NCI-H2029 treated with DMSO at 0.1 percent for 48 hours (cell line): ENCODE data around the gene NT5DC4.
A peak's percentile ranks its signal among the peaks of the same experiment; 100 is the strongest.

Experiments used
- DNase-seq: peaks from one replicate; lab custom pipeline; 2025; lab: John Stamatoyannopoulos, UW

The NT5DC4 gene

DNA sequence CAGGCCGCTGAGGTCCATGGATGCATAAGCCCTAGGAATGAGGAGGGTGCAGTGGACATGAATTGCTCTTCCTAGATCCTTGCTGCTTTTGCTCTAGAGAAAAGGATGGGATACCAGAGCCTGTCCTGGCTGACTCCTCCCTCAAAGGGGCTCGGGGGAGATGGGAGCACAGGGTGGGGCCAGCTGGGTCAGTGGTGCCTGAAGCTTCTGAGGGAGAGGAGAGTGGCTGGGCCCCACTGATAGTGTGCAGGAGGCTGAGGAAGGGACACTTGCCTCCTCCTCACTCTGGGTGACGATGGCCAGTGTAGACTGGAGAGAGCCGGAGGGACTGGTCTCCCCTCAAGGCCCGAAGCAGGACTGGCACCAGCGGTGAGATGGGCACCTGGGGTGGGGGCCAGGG is at the start of gene NT5DC4:
TSS of gene NT5DC4 (plus strand) at position 236 of the 400 bp plus-strand sequence. CDS start at position 296, 60 bp downstream.
- DNase-seq: no peak

DNA sequence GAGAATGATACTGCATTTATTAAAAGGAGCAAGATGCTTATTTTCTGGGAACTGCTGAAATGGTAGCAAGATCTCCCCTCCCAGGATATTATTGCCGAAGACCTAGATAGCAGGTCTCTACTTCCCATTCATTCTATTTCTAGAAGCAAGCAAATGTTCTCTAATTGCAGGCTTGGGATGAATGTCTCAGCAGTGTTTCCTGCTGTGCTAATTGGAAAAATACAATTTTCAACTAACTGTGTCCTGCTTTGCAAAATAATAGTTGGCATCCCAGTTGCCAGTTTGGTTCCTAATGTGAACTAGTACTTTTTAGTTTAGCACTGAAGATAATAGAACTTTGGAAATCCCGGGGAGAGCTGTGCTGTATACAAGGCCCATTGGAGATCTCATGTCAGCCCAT is 49.0 kb upstream of the NT5DC4 start:
- DNase-seq: no peak

DNA sequence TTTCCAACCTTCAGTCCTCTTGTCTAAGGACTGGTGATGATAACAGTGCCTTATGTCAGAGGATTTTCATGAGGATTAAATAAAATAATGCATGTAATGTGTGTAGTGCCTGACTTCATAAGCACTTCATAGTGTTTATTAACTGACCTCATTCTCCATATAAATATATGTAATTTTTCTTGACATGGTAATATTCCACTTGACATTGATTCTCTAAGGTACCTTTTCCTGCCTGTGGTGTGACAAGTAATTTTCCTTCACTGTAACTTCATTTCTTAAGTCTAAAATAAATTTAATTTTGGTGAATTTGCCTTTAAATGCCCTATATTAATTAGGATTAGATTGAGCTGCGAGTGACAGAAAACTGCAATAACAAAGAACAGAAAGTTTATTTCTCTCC is 47.8 kb upstream of the NT5DC4 start:
- DNase-seq: no peak

DNA sequence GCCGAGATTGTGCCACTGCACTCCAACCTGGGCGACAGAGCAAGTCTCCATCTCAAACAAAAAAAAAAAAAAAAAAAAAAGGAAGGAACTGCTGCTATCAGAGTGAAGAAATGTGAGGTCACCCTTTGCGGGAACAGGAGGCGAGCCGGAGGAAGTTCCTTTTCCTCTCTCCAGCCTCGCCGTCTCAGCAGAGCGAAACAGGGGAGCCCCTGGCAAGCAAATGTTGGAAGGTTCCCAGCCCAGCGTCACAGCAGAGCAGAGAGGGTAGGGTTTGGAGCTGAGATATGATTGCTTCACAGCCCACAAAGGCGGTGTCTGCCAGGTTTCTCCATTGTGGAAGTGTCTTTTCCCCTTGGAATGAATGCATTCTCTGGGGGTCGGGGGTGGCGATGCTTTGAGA is 46.6 kb upstream of the NT5DC4 start:
- DNase-seq: no peak

DNA sequence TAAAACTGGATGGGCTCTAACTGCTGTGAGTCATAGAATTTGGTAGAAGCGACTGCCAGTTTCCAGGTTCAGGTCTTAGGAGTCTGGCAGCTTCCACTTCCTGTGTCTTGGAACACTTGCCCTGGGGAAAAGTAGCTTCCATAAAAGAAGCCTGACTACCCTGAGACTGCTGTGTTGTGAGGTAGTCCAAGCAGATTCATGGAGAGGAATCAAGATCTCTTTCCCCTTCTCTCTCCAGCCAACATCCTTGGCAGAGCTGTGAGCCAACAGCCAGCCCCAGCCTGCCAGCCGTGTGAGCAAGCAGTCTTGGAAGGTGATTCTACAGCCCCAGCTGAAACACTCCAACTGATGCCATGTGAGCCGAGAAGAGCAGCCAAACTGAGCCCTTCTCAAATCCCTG is 41.3 kb upstream of the NT5DC4 start:
- DNase-seq: no peak

DNA sequence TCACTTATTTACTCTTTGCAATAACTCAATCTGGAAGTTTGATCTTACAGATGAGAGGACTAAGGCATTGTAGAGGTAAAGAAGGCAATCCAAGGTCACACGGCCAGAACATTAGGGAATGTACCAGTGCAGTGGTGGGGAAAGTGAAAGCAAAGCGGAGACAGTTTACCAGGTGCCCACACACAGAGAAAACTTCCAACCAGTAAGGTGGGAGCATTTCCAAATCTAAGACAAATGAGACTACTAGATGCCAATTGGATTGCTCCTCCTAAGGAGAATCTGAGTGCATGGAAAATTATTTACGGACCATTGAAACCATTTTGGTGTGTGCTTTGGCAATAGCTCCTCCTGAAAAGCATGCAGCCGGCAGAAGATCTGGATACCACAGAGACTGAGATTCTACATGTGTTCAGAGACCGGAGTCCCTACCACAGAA is 40.1 kb upstream of the NT5DC4 start:
- no peak for DNase-seq

DNA sequence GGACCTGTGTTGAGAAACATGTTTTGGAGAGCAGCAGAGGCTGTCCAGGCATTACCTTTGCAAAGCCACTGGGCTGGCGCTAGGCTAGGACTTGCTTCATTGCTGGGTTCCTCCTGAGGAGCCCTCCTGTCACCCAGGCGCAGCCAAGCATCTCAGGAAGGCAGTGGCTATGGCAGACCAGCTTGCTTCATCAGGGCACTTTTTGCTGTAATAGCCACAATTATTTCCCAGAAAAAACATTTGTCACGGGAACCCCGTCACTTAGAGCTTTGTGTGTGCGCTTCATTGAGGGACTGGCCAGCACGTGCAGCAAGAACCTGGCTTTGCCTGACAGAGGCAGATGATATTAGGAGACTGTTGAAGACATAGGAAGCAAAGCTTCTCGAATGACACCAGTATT is 38.7 kb upstream of the NT5DC4 start:
- DNase-seq: no peak

DNA sequence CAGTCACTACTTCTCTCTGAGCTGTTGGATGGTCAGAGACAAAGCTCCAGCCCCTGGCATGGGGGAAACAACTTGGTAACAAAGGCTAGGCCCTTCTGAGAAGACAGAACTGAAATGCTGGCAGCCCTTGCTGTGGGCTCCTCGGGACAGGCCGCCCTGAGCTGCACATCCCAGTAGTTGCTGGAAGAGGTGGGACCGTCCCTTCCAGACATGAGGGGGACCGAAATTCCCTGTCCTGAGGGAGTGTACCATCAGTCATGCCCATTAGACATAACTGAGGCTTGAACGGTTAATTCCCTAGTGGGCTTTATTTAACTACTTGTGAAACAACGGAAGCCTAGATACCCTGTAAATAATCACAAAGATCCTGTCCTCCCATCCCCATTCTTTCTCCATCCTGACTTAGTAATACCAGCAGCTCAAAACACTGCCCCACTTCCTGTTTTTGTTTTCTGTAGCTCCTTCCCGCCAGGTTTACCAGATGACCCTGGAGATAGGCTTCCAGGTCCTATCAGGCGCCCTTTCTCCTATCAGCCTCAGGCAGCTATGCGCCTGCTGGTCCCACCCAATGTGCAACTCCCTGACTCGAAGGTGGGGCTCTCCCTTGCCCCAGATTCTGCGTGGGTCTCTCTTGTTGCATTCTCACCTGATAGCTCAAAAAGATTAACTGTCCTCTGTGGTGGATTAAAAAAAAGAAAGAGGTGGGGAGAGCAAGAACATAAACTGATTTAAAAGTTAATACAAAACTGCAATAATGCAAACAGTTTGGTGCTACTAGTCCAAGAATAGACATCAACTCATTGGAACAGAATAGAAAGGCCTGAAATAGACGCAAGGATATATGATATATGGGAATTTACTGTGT is 37.0 kb upstream of the NT5DC4 start:
- DNase-seq: no peak

DNA sequence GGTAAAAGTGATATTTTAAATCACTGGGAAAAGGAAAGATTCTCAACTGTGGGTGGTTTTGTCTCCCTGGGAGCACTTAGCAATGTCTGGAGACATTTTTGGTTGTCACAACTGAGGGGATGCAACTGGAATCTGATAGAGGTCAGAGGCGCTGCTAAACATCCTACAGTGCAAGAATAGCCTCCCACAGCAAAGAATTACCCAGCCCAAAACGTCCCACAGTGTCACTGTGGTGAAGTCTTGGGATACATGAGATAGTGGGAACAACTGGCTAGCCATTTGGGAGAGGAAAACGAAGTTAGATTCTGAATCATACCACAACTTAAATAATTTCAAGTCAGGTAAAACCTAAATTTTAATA is 36.4 kb upstream of the NT5DC4 start:
- no peak for DNase-seq

DNA sequence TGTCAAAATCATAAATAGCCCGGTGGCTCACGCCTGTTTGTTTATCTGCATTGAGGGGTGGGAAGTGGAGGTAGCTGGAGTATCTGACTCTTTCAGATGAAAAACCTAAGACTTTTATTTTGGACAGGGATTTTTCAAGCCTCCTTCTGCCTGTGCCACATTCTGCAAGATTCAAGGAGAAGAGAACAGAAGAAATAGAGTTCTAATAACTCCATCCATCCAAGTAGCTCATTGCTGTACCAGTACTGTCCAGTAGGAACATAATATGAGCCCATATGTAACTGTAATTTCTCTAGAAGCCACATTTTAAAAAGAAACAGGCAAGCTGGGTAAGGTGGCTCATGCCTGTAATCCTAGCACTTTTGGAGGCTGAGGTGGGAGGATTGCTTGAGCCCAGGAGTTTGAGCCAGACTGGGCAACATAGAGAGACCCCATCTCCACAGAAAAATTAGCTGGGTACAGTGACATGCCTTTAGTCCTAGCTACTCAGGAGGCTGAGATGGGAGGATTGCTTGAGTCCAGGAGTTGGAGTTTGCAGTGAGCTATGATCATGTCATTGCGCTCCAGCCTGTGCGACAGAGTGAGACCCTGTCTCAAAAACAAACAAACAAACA is 35.4 kb upstream of the NT5DC4 start:
- no peak for DNase-seq

DNA sequence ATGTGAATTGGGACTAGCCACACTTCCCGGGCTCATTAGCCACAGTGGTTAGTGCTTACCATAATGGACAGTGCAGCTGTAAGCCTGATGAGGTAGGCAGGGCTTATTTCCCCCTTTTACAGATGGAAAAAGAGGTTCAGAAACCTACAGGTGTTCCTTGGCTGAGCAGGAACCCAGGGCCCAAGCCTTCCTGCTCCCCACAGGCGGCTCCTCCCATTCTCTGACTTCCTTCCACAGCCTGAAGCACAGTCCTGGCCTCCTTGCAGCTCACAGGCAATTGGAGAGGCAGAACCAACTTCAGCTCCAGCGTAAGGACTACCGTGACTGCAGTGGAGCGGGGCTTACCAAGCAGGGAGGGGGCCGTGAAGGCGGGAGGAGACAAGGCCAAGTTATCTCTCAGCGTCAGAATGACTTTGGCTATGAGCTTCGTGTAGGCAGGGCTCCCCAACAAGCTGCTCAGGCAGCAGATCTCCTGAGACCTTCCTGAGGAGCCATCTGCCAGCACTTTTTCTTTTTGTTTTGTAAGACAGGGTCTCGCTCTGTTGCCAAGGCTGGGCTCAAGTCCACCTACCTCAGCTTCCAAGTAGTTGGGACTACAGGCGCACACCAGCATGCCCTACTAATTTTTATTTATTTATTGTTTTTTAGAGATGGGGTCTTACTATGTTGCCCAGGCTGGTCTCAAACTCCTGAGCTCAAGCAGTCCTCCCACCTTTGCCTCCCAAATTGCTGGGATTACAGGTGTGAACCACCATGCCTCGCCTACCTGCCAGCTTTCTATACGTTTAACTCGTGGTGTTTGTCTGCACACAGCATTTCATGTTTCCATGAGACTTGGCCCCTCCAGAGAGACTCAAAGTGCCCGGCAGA is 34.2 kb upstream of the NT5DC4 start:
- DNase-seq: no peak

DNA sequence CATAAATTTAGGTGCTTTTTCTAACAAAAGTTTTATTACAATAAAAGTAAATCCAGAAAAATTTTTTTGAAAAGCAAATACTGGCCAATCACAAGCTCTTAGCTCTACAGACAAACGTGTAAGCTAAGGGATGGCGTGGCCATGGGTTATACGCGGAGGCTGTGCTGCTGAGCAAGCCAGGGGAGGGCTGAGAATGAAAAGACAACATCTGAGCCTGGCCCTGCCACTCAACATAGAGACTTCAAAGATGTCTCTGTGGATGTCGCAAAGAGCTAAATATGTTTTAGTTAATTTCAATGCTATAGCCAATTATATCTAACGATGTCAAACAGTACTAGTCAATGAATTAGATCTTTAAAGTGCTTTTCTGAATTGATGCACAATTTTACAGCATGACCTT is 33.3 kb upstream of the NT5DC4 start:
- no peak for DNase-seq

DNA sequence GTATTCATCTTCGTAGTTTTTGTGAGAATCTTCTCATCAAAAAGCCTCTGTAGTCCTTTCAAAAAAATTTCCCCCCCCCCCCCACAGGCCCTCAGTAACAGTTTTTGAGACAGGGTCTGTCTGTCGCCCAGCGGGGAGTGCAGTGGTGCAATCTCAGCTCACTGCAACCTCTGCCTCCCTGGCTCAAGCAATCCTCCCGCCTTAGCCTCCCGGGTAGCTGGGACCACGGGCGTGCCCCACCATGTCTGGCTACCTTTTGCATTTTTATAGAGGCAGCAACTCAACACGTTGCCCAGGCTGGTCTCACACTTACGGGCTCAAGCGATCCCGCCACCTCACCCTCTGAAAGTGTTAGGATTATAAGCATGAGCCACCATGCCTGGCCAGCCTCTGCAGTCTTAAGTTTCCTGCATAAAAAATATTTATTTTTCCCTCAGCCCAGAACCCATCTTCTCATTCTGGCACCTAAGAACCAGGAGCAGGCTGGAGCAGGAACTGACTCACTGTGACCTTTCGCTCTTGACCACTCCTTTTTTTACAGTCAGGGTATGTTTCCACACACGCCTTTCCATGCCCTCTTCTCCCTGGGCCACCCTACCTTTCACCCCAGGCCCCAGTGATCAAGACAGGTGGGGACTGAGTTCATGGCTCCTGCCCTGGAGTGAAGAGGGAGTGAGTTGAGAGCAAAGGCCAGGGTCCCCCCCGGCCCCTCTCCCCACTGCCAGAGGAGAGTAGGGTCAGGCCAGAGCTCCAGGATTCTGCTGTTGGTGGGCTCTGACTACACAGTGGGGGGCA is 32.5 kb upstream of the NT5DC4 start:
- no peak for DNase-seq

DNA sequence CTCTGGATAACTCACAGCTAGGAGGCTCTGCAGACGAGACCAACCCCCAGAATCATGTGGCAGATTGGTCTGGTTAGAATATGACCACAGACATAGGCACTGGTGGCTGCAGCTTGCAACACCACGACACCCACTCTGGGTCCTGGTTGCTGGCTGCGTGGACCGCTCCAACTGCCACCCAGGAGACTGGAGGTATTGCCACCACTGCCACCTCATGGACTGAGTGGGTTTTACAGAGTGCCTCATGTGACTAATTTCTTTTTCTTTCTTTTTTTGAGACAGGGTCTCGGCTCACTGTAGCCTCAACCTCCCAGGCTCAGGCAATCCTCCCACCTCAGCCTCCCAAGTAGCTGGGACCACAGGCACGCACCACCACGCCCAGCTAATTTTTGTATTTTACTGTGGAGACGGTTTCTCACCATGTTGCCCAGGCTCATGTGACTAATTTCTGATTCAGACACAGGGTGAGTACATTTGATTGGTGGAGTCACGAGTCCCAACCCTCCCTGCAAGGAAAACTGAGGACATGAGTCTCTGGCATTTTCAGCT is 29.9 kb upstream of the NT5DC4 start:
- peak; percentile 5 for DNase-seq

DNA sequence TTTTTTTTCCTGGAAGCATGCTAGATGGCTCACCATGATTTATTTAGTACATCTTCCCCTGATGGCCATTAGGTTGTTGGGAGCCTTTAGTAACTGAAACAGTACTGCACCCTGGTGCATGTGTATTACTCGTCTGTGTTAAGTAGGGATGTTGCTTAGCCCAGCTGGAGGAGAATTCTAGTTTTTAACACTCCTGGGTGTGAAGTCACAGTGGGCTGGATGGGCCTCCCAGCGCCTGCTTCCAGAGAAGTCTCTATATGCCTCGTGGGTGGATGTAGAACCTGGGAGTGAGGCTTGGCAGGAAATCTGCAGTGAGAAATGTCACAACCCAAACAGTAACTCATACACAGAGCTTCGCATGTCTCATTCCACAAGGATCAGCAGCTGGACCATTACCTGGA is 28.9 kb upstream of the NT5DC4 start:
- DNase-seq: no peak

DNA sequence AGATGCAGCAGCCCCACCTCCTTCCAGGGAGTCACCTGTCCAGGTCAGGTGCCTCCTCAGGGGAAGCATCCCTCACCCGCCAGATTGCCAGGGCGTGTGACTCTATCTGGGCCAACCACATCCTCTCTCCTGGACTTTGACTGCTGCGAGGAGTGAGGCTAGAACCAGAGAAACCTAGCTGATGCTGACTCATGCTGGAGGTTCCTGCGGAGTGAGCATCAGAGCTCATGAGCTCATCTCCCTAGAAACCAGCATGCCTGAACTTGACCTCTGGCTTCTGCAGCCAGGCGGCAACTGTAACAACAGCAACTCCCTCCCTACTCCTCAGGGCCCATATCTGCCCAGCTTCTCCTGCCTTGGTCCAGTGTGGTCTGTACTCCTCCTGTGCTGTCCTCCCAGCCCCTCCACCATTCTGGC is 28.3 kb upstream of the NT5DC4 start:
- DNase-seq: no peak

DNA sequence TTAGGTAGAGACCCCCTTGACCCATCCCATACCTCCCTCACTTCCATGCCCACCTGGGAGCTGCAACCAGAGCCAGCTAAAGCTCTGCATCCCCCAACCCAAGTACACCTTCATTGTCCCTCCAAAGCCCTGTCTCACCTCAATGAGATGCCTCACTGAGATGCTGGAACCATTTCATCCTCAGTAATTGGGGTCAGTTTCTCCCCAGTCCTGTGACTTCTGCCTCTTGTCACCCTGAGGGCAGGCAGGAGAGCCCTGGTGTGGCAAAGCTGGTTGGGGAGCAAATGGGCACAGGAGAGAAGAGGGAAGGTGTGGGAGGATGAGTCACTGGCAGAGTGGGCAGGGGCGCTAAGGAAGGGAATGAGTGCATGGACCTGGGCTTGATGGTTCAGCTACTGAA is 27.9 kb upstream of the NT5DC4 start:
- no peak for DNase-seq

DNA sequence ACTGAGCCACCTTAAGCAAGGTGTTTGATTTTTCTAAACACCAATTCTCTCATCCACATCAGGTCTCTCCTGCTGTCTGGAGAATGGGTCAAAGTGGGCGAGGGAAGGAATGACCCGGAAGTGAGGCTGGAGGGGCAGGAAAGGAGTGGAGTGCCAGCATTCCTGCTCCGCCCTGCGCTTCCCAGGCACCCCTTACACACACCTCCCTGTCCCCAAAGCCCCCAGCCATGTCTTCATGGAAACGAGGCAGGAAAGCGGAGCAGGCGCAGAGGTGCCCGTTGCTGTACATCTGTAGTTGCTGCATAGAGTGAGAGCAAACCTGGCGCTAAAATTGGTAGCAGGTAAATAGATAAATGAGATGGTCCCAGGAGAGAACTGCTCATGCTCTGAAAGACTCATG is 27.2 kb upstream of the NT5DC4 start:
- no peak for DNase-seq

DNA sequence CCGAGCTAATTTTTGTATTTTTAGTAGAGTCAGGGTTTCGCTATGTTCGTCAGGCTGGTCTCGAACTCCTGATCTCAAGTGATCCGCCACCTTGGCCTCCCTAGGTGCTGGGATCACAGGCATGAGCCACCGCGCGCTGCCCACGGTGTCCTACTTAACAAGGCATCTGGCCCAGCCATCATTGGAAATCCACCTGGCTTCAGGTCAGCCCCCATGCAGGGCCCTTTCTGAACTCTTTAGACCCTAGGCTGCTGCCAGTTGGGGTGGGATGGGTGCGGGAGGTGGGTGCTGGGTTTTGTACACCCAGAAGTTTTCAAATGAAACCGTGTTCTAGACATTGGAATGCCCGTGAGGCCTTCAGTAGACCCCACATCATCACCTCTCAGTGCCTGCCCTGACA is 26.6 kb upstream of the NT5DC4 start:
- DNase-seq: no peak

DNA sequence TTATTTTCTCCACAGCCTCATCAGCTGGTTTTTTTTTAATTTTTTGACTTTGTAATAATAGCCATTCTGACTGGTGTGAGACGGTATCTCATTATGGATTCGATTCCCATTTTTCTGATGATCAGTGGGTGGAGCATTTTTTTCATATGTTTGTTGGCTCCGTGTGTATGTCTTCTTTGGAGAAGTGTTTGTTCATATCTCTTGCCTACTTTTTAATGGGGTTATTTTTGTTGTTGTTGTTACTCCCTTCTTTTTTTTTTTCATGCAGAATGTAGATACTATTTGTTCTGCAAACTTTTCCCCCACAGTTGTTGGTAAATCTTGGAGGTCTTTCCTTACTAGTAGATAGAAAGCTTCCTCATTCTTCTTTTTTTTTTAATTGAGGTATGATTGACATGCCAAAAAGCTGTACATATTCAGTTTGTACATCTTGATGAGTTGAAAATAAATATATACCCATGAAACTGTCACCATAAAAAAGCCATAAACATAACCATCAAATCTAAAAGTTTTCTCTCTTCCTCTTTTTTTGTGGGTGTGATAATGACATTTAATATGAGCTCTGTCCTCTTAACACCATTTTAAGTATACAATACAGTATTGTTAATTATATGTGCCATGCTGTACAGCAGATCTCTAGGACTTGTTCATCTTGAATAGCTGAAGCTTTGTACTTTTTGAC is 21.8 kb upstream of the NT5DC4 start:
- no peak for DNase-seq
